Measurements from ENCODE around the gene COL8A2.

The COL8A2 gene

GRCh38 chr1:36111151-36111550 is 13.9 kb downstream of the COL8A2 start:
- H3K79me2 ChIP-seq (ENCODE audit: insufficient read depth, low read length) = no peaks in the 10 kb centered on the region
- H3K9ac ChIP-seq (ENCODE audit: low read depth, low read length, poor library complexity, severe bottlenecking) = no peak overlapping the region
- H3F3A ChIP-seq (ENCODE audit: low read depth) = no peaks in the 10 kb centered on the region
- no peaks in the 10 kb centered on the region for H3K9me3 ChIP-seq (ENCODE audit: insufficient read depth, low read depth, low read length)
- H3K4me3 ChIP-seq (ENCODE audit: low read length, poor library complexity, severe bottlenecking) = no peak overlapping the region
- no peak overlapping the region for H2AFZ ChIP-seq (ENCODE audit: low read length)
- H3K9me2 ChIP-seq (replicated peaks; ENCODE audit: low read depth, low read length) = no peaks in the 10 kb centered on the region
- peaks cover 38% of the 10 kb centered on the region for H3K4me1 ChIP-seq (ENCODE audit: insufficient read depth, low read length, poor library complexity, severe bottlenecking)
- no peak for TF ChIP-seq EZH2phosphoT487 (IDR thresholded peaks at IDR 0.05; ENCODE audit: borderline replicate concordance)
- TF ChIP-seq, protein P1, sequence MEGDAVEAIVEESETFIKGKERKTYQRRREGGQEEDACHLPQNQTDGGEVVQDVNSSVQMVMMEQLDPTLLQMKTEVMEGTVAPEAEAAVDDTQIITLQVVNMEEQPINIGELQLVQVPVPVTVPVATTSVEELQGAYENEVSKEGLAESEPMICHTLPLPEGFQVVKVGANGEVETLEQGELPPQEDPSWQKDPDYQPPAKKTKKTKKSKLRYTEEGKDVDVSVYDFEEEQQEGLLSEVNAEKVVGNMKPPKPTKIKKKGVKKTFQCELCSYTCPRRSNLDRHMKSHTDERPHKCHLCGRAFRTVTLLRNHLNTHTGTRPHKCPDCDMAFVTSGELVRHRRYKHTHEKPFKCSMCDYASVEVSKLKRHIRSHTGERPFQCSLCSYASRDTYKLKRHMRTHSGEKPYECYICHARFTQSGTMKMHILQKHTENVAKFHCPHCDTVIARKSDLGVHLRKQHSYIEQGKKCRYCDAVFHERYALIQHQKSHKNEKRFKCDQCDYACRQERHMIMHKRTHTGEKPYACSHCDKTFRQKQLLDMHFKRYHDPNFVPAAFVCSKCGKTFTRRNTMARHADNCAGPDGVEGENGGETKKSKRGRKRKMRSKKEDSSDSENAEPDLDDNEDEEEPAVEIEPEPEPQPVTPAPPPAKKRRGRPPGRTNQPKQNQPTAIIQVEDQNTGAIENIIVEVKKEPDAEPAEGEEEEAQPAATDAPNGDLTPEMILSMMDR (conservative IDR thresholded peaks at IDR 0.05; ENCODE audit: low read length) = no peak
- no peaks in the 10 kb centered on the region for H3K36me3 ChIP-seq (ENCODE audit: insufficient read depth, low read length)
- H3K27me3 ChIP-seq (ENCODE audit: insufficient read depth, low read length, poor library complexity, severe bottlenecking) = no peaks in the 10 kb centered on the region
- H3K4me2 ChIP-seq (ENCODE audit: low read depth, low read length, poor library complexity, severe bottlenecking) = no peak overlapping the region
- no peaks in the 10 kb centered on the region for H4K20me1 ChIP-seq (ENCODE audit: insufficient read depth, low read length, poor library complexity, severe bottlenecking)

GRCh38 chr1:36109041-36109679 is 15.9 kb downstream of the COL8A2 start:
- H3K9me3 ChIP-seq (ENCODE audit: insufficient read depth, low read depth, low read length) = no peaks in the 10 kb centered on the region
- TF ChIP-seq, protein P1 (conservative IDR thresholded peaks at IDR 0.05; ENCODE audit: low read length) = no peak
- no peak for TF ChIP-seq EZH2phosphoT487 (IDR thresholded peaks at IDR 0.05; ENCODE audit: borderline replicate concordance)
- H2AFZ ChIP-seq (ENCODE audit: low read length) = peak overlapping the region; percentile 59
- no peaks in the 10 kb centered on the region for H3K9me2 ChIP-seq (replicated peaks; ENCODE audit: low read depth, low read length)
- H3K4me1 ChIP-seq (ENCODE audit: insufficient read depth, low read length, poor library complexity, severe bottlenecking) = peaks cover 40% of the 10 kb centered on the region
- no peaks in the 10 kb centered on the region for H3K27me3 ChIP-seq (ENCODE audit: insufficient read depth, low read length, poor library complexity, severe bottlenecking)
- H3K79me2 ChIP-seq (ENCODE audit: insufficient read depth, low read length) = no peaks in the 10 kb centered on the region
- no peaks in the 10 kb centered on the region for H3K36me3 ChIP-seq (ENCODE audit: insufficient read depth, low read length)
- H3K9ac ChIP-seq (ENCODE audit: low read depth, low read length, poor library complexity, severe bottlenecking) = peak overlapping the region; percentile 17
- H4K20me1 ChIP-seq (ENCODE audit: insufficient read depth, low read length, poor library complexity, severe bottlenecking) = no peaks in the 10 kb centered on the region
- peak overlapping the region; percentile 35 for H3K4me3 ChIP-seq (ENCODE audit: low read length, poor library complexity, severe bottlenecking)
- peak overlapping the region; percentile 58 for H3K4me2 ChIP-seq (ENCODE audit: low read depth, low read length, poor library complexity, severe bottlenecking)
- H3F3A ChIP-seq (ENCODE audit: low read depth) = no peaks in the 10 kb centered on the region

DNA sequence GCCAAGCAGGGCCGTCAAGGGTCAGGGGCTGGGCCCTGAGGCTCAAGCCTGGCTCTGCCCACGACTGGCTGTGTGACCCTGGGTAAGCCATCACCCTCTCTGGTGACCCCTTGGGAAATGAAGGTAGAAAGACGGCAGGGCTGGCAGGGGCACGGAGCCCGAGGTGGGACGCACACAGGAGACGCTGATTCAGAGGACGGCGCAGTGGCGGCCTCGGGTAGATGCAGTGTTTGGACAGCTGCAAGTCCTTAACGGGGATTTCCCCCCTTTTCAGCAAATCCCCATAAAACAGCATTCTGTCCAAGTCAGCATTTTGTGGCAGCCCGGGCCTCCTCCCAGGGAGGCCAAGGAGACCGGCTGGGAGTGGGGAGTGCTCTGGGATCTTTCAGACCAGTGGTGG is 16.7 kb downstream of the COL8A2 start:
- H3K4me1 ChIP-seq (ENCODE audit: insufficient read depth, low read length, poor library complexity, severe bottlenecking) = peaks cover 40% of the 10 kb centered on the region
- H3K79me2 ChIP-seq (ENCODE audit: insufficient read depth, low read length) = no peaks in the 10 kb centered on the region
- peak overlapping the region; percentile 58 for H3K4me2 ChIP-seq (ENCODE audit: low read depth, low read length, poor library complexity, severe bottlenecking)
- no peaks in the 10 kb centered on the region for H3K9me2 ChIP-seq (replicated peaks; ENCODE audit: low read depth, low read length)
- no peaks in the 10 kb centered on the region for H3K9me3 ChIP-seq (ENCODE audit: insufficient read depth, low read depth, low read length)
- H3K27me3 ChIP-seq (ENCODE audit: insufficient read depth, low read length, poor library complexity, severe bottlenecking) = no peaks in the 10 kb centered on the region
- TF ChIP-seq, protein P1 (conservative IDR thresholded peaks at IDR 0.05; ENCODE audit: low read length) = no peak
- TF ChIP-seq EZH2phosphoT487 (IDR thresholded peaks at IDR 0.05; ENCODE audit: borderline replicate concordance) = no peak
- no peak overlapping the region for H2AFZ ChIP-seq (ENCODE audit: low read length)
- no peak overlapping the region for H3K4me3 ChIP-seq (ENCODE audit: low read length, poor library complexity, severe bottlenecking)
- H3K36me3 ChIP-seq (ENCODE audit: insufficient read depth, low read length) = no peaks in the 10 kb centered on the region
- H4K20me1 ChIP-seq (ENCODE audit: insufficient read depth, low read length, poor library complexity, severe bottlenecking) = no peaks in the 10 kb centered on the region
- H3F3A ChIP-seq (ENCODE audit: low read depth) = no peaks in the 10 kb centered on the region
- H3K9ac ChIP-seq (ENCODE audit: low read depth, low read length, poor library complexity, severe bottlenecking) = no peak overlapping the region
